HEK293 (cell line): ENCODE data around the gene PACS2.

Experiments used
- CTCF ChIA-PET: fragments of 350-600 bp; formaldehyde crosslinking; extraction: SDS; loops from one replicate; lab custom pipeline; 2021; ENCODE audit warnings: antibody characterized with exemption; lab: Yijun Ruan, JAX
- POLR2A ChIA-PET: fragments of 300-600 bp; formaldehyde crosslinking; extraction: SDS; loops from one replicate; lab custom pipeline; 2020; ENCODE audit warnings: antibody characterized with exemption, inconsistent platforms; lab: Yijun Ruan, JAX
- H3K27ac ChIP-seq: fragments of 200-500 bp; sonication (Bioruptor generic); 2 replicates; pipeline ENCODE4 v1.5.1; 2014; ENCODE audit warnings: low read depth, low read length, control low read depth, inconsistent platforms; ENCODE audit errors: extremely low read depth
- H3K36me3 ChIP-seq, 2 experiments: fragments of 200-500 bp in 1 of 2; sonication (Bioruptor generic) in 1 of 2; 1 replicate in 1 of 2; 2 replicates in 1 of 2; pipeline ENCODE4 v1.5.1; 2014 to 2017; ENCODE audit warnings: inconsistent platforms in 2 of 2, low read length in 2 of 2; ENCODE audit not compliant: control insufficient read depth in 2 of 2, insufficient read depth in 1 of 2
- H3K4me1 ChIP-seq: fragments of 200-500 bp; sonication (Bioruptor generic); 2 replicates; pipeline ENCODE4 v1.5.1; 2014; ENCODE audit warnings: mild to moderate bottlenecking, low read length, inconsistent platforms; ENCODE audit not compliant: control insufficient read depth, insufficient read depth
- H3K4me3 ChIP-seq: 2 replicates; pipeline ENCODE4 v1.5.1; 2011; ENCODE audit warnings: low read depth, mild to moderate bottlenecking, control low read depth, low read length, moderate library complexity
- H3K9me3 ChIP-seq: fragments of 200-500 bp; sonication (Bioruptor generic); 2 replicates; pipeline ENCODE4 v1.5.1; 2014; ENCODE audit warnings: low read depth, low read length, inconsistent platforms; ENCODE audit not compliant: control insufficient read depth, insufficient read depth
- GLIS2 ChIP-seq: fragments of 450-650 bp; formaldehyde crosslinking; IDR thresholded peaks from 2 replicates; pipeline ENCODE4 v1.5.1; 2016; ENCODE audit warnings: missing biosample characterization, missing genetic modification characterization
- HOXD13 ChIP-seq: sonication (generic); formaldehyde crosslinking; IDR thresholded peaks from 2 replicates; pipeline ENCODE4 v1.8.0; 2022; ENCODE audit warnings: missing genetic modification reagents, borderline replicate concordance
- OSR2 ChIP-seq: fragments of 450-650 bp; formaldehyde crosslinking; IDR thresholded peaks from 2 replicates; pipeline ENCODE4 v1.5.1; 2016; ENCODE audit warnings: missing biosample characterization, missing genetic modification characterization
- SETDB1 ChIP-seq: IDR thresholded peaks from one replicate; pipeline ENCODE4 v1.6.1; 2017; ENCODE audit warnings: mild to moderate bottlenecking, low read length, moderate library complexity, mixed read lengths; ENCODE audit not compliant: insufficient read length
- ZBTB48 ChIP-seq: fragments of 450-650 bp; formaldehyde crosslinking; IDR thresholded peaks from 2 replicates; pipeline ENCODE4 v1.5.1; 2016; ENCODE audit warnings: missing biosample characterization, missing genetic modification characterization
- ZFP37 ChIP-seq: fragments of 450-650 bp; formaldehyde crosslinking; IDR thresholded peaks from 2 replicates; pipeline ENCODE4 v1.5.1; 2016; ENCODE audit warnings: missing biosample characterization, missing genetic modification characterization
- ZNF148 ChIP-seq: fragments of 450-650 bp; formaldehyde crosslinking; IDR thresholded peaks from 2 replicates; pipeline ENCODE4 v1.5.0; 2017; ENCODE audit warnings: missing biosample characterization, missing genetic modification characterization, borderline replicate concordance
- ZNF174 ChIP-seq: fragments of 450-650 bp; formaldehyde crosslinking; IDR thresholded peaks from 2 replicates; pipeline ENCODE4 v1.5.0; 2017; ENCODE audit warnings: missing biosample characterization, mild to moderate bottlenecking, missing genetic modification characterization
- ZNF175 ChIP-seq: fragments of 450-650 bp; formaldehyde crosslinking; IDR thresholded peaks from 2 replicates; pipeline ENCODE4 v1.5.1; 2016; ENCODE audit warnings: missing biosample characterization, missing genetic modification characterization
- ZNF19 ChIP-seq: fragments of 450-650 bp; formaldehyde crosslinking; IDR thresholded peaks from 2 replicates; pipeline ENCODE4; 2016; ENCODE audit warnings: missing biosample characterization, missing genetic modification characterization, low read depth
- ZNF223 ChIP-seq: fragments of 450-650 bp; formaldehyde crosslinking; IDR thresholded peaks from 2 replicates; pipeline ENCODE4 v1.5.1; 2016; ENCODE audit warnings: missing biosample characterization, missing genetic modification characterization
- ZNF239 ChIP-seq: fragments of 450-650 bp; formaldehyde crosslinking; IDR thresholded peaks from 2 replicates; pipeline ENCODE4 v1.5.1; 2016; ENCODE audit warnings: missing biosample characterization, missing genetic modification characterization
- ZNF311 ChIP-seq: fragments of 450-650 bp; formaldehyde crosslinking; IDR thresholded peaks from 2 replicates; pipeline ENCODE4 v1.5.1; 2017; ENCODE audit warnings: missing biosample characterization, missing genetic modification characterization, borderline replicate concordance
- ZNF335 ChIP-seq: fragments of 450-650 bp; formaldehyde crosslinking; conservative IDR thresholded peaks from 2 replicates; pipeline ENCODE4 v1.5.1; 2016; ENCODE audit warnings: missing biosample characterization, missing genetic modification characterization
- ZNF473 ChIP-seq: fragments of 450-650 bp; formaldehyde crosslinking; IDR thresholded peaks from 2 replicates; pipeline ENCODE4 v1.5.1; 2017; ENCODE audit warnings: missing biosample characterization, missing genetic modification characterization
- ZNF521 ChIP-seq: fragments of 450-650 bp; formaldehyde crosslinking; IDR thresholded peaks from 2 replicates; pipeline ENCODE4 v1.5.1; 2017; ENCODE audit warnings: missing biosample characterization, mild to moderate bottlenecking, missing genetic modification characterization
- ZNF610 ChIP-seq: fragments of 450-650 bp; formaldehyde crosslinking; IDR thresholded peaks from 2 replicates; pipeline ENCODE4 v1.5.1; 2016; ENCODE audit warnings: missing biosample characterization, missing genetic modification characterization, borderline replicate concordance
- ZNF629 ChIP-seq: fragments of 450-650 bp; formaldehyde crosslinking; IDR thresholded peaks from 2 replicates; pipeline ENCODE4 v1.5.1; 2017; ENCODE audit warnings: missing biosample characterization, missing genetic modification characterization
- ZNF654 ChIP-seq: fragments of 450-650 bp; formaldehyde crosslinking; IDR thresholded peaks from 2 replicates; pipeline ENCODE4 v1.5.1; 2016; ENCODE audit warnings: low read depth, missing biosample characterization, missing genetic modification characterization
- ZNF76 ChIP-seq: fragments of 450-650 bp; formaldehyde crosslinking; IDR thresholded peaks from 2 replicates; pipeline ENCODE4; 2016; ENCODE audit warnings: low read depth, missing biosample characterization, missing genetic modification characterization, borderline replicate concordance
- ZNF837 ChIP-seq: fragments of 450-650 bp; formaldehyde crosslinking; IDR thresholded peaks from 2 replicates; pipeline ENCODE4 v1.5.1; 2016; ENCODE audit warnings: missing biosample characterization, missing genetic modification characterization
- ZSCAN30 ChIP-seq: fragments of 450-650 bp; IDR thresholded peaks from 2 replicates; pipeline ENCODE4 v1.5.1; 2018; ENCODE audit warnings: missing biosample characterization, mild to moderate bottlenecking, missing genetic modification characterization, moderate library complexity

PACS2 gene

GRCh38 chr14:105411985-105412770 lies 97.6 kb downstream of the PACS2 start:
- H3K4me3 ChIP-seq, result no peak overlapping the region
- TF ChIP-seq ZNF473 (tag by site-specific recombination) (no peak), ZNF335 (tag by site-specific recombination) (peak; percentile 90), ZNF223 (tag by site-specific recombination) (peak; percentile 88), ZNF629 (tag by site-specific recombination) (no peak), ZNF76 (tag by site-specific recombination) (no peak), GLIS2 (tag by site-specific recombination) (peak; percentile 54), ZFP37 (tag by site-specific recombination) (no peak), ZNF521 (tag by site-specific recombination) (no peak)
- no peaks in the 10 kb centered on the region; a peak in 1 of 3 replicates for H3K36me3 ChIP-seq
- ChIA-PET CTCF (interaction anchor here (1.5 kb wide), 1 partner anchor 30 kb away, joined by 5 read pairs; no protein-coding TSS in a partner anchor), POLR2A (interaction anchor here (1.0 to 1.5 kb wide), 2 partner anchors 41 to 62 kb away, joined by 3 to 4 read pairs; no protein-coding TSS in a partner anchor)
- H3K4me1 ChIP-seq, result peaks cover 5% of the 10 kb centered on the region
- no peak overlapping the region for H3K27ac ChIP-seq
- no peaks in the 10 kb centered on the region for H3K9me3 ChIP-seq

GRCh38 chr14:105412771-105413543 lies 98.4 kb downstream of the PACS2 start:
- ChIA-PET CTCF (interaction anchor here (1.4 kb wide), 1 partner anchor 68 kb away, joined by 6 read pairs; no protein-coding TSS in a partner anchor), POLR2A (interaction anchor here (0.6 kb wide), 1 partner anchor 16 kb away, joined by 3 read pairs; no protein-coding TSS in a partner anchor)
- no peak for TF ChIP-seq ZNF311 (tag by site-specific recombination)
- TF ChIP-seq ZBTB48, result peak; percentile 56; the same call in 1 of the 2 replicates
- H3K4me1 ChIP-seq, result peaks cover 5% of the 10 kb centered on the region
- H3K9me3 ChIP-seq, result no peaks in the 10 kb centered on the region
- no peaks in the 10 kb centered on the region; a peak in 1 of 3 replicates for H3K36me3 ChIP-seq
- no peak overlapping the region for H3K27ac ChIP-seq
- no peak overlapping the region for H3K4me3 ChIP-seq

GRCh38 chr14:105413544-105413886 lies 99.0 kb downstream of the PACS2 start:
- CTCF ChIA-PET, result interaction anchor here (0.7 to 1.4 kb wide), 2 partner anchors 67 to 778 kb away, joined by 3 to 6 read pairs; no protein-coding TSS in a partner anchor
- H3K4me1 ChIP-seq, result peaks cover 5% of the 10 kb centered on the region
- no peaks in the 10 kb centered on the region; a peak in 1 of 3 replicates for H3K36me3 ChIP-seq

GRCh38 chr14:105414456-105415371 lies 100.2 kb downstream of the PACS2 start:
- peak overlapping the region; percentile 20; the same call in 1 of the 2 replicates for H3K4me3 ChIP-seq
- peaks cover 5% of the 10 kb centered on the region for H3K4me1 ChIP-seq
- H3K9me3 ChIP-seq, result no peaks in the 10 kb centered on the region
- no peaks in the 10 kb centered on the region; a peak in 1 of 3 replicates for H3K36me3 ChIP-seq
- H3K27ac ChIP-seq, result peak overlapping the region; percentile 4; the same call in 1 of the 2 replicates
- POLR2A ChIA-PET, result interaction anchor here (0.7 kb wide), 1 partner anchor 40 kb away, joined by 3 read pairs; no protein-coding TSS in a partner anchor
- CTCF ChIA-PET, result interaction anchor here (0.6 to 1.4 kb wide), 2 partner anchors 66 to 212 kb away, joined by 3 to 6 read pairs; no protein-coding TSS in a partner anchor
- TF ChIP-seq ZNF148 (tag by site-specific recombination) (no peak), ZSCAN30 (tag by site-specific recombination) (peak; percentile 93), HOXD13 (CRISPR knock-in tag) (no peak), ZNF837 (tag by site-specific recombination) (no peak), SETDB1 (no peak), ZNF174 (tag by site-specific recombination) (no peak), ZNF19 (tag by site-specific recombination) (no peak), ZNF175 (tag by site-specific recombination) (no peak), OSR2 (tag by site-specific recombination) (no peak), ZNF239 (tag by site-specific recombination) (no peak), ZNF654 (tag by site-specific recombination) (no peak)

More at GRCh38 chr14:105413544-105413886, 99.0 kb downstream of the PACS2 start:
- POLR2A ChIA-PET, result interaction anchor here (0.6 kb wide), 1 partner anchor 17 kb away, joined by 3 read pairs; no protein-coding TSS in a partner anchor
- no peaks in the 10 kb centered on the region for H3K9me3 ChIP-seq
- TF ChIP-seq ZNF610 (tag by site-specific recombination), result no peak
- TF ChIP-seq ZSCAN30 (tag by site-specific recombination), result peak; percentile 62; the same call in 1 of the 2 replicates
- H3K27ac ChIP-seq, result no peak overlapping the region
- no peak overlapping the region for H3K4me3 ChIP-seq
